CD8-positive, alpha-beta memory T cell (primary cell): ENCODE results near the gene ERI3. TPM values are rescaled to one million over a fixed set of nuclear protein-coding genes. Genes with fewer than 3 reads are reported as not detected.

Experiments
- CTCF ChIA-PET: fragments of 350-600 bp; sonication (Branson Sonifier 250); formaldehyde crosslinking; loops from one replicate; lab custom pipeline; 2021; ENCODE audit warnings: antibody characterized with exemption; lab: Charles Lee
- POLR2A ChIA-PET: fragments of 350-600 bp; sonication (Branson Sonifier 250); formaldehyde crosslinking; loops from one replicate; lab custom pipeline; 2021; ENCODE audit warnings: antibody characterized with exemption; lab: Charles Lee
- DNase-seq, 5 donors: peaks; one replicate each; pipeline versions ENCODE4 v3.0.0 to v3.0.0-alpha.2; 2020 to 2022; ENCODE audit warnings: mixed read lengths in 1 of 5
- H3K27ac ChIP-seq: one replicate; pipeline ENCODE4 v1.7.0; 2013; ENCODE audit warnings: low read depth, mild to moderate bottlenecking, low read length, moderate library complexity
- H3K27me3 ChIP-seq: 2 replicates; pipeline ENCODE4 v1.7.0; 2013; ENCODE audit warnings: low read length, mild to moderate bottlenecking; ENCODE audit not compliant: insufficient read depth, poor library complexity, severe bottlenecking
- H3K36me3 ChIP-seq: 2 replicates; pipeline ENCODE4 v1.7.0; 2013; ENCODE audit warnings: mild to moderate bottlenecking, low read length, moderate library complexity; ENCODE audit not compliant: insufficient read depth
- H3K4me1 ChIP-seq: 2 replicates; pipeline ENCODE4 v1.7.0; 2013; ENCODE audit warnings: mild to moderate bottlenecking, low read length, moderate library complexity; ENCODE audit not compliant: insufficient read depth
- H3K4me3 ChIP-seq: 2 replicates; pipeline ENCODE4 v1.7.0; 2013; ENCODE audit warnings: mild to moderate bottlenecking, low read length
- H3K9me3 ChIP-seq: 2 replicates; pipeline ENCODE4 v1.7.0; 2013; ENCODE audit warnings: mild to moderate bottlenecking, low read length
- H3K27ac Mint-ChIP-seq, 8 donors: one replicate each; pipeline ENCODE4 v1.8.0; 2020 to 2021; ENCODE audit warnings: mixed read lengths in 8 of 8, mild to moderate bottlenecking in 6 of 8, inconsistent platforms in 3 of 8, moderate library complexity in 3 of 8
- H3K27me3 Mint-ChIP-seq, 2 donors: one replicate each; pipeline ENCODE4 v1.8.0; 2020 to 2021; ENCODE audit warnings: mixed read lengths in 2 of 2, mild to moderate bottlenecking in 1 of 2, moderate library complexity in 1 of 2
- H3K36me3 Mint-ChIP-seq, 3 donors: one replicate each; pipeline ENCODE4 v1.8.0; 2020 to 2021; ENCODE audit warnings: mixed read lengths in 3 of 3, inconsistent platforms in 1 of 3, mild to moderate bottlenecking in 1 of 3
- H3K4me1 Mint-ChIP-seq, 3 donors: one replicate each; pipeline ENCODE4 v1.8.0; 2020 to 2021; ENCODE audit warnings: mixed read lengths in 3 of 3, inconsistent platforms in 1 of 3, mild to moderate bottlenecking in 1 of 3
- H3K4me3 Mint-ChIP-seq, 7 donors: one replicate each; pipeline ENCODE4 v1.8.0; 2020 to 2021; ENCODE audit warnings: mixed read lengths in 7 of 7, mild to moderate bottlenecking in 6 of 7, moderate library complexity in 4 of 7, inconsistent platforms in 2 of 7
- H3K9me3 Mint-ChIP-seq, 5 donors: one replicate each; pipeline ENCODE4 v1.8.0; 2020 to 2022; ENCODE audit warnings: mixed read lengths in 5 of 5, mild to moderate bottlenecking in 3 of 5, moderate library complexity in 2 of 5, inconsistent platforms in 1 of 5
- polyA plus RNA-seq: library from polyadenylated mRNA; unstranded; fragments of 300-500 nt; fragmentation: Illumina TruSeq; gene quantifications from one replicate; pipeline ENCODE4 v1.2.3, GENCODE V29; 2021
- total RNA-seq, 2 experiments: library from RNA; stranded (reverse); gene quantifications; one replicate each; pipeline ENCODE4 v1.2.3, GENCODE V29; 2021

Gene ERI3
- total and polyA plus RNA-seq, 3 experiments from 2014 or later: 36.1 to 59.9 (median 53.8) TPM

- CTCF ChIA-PET: no interaction called here
- Histone ChIP-seq H3K27me3 (no peaks in the 10 kb centered on the region), H3K9me3 (no peaks in the 10 kb centered on the region), H3K4me1 (peaks cover 12% of the 10 kb centered on the region), H3K4me3 (no peak overlapping the region), H3K27ac (no peak overlapping the region), H3K36me3 (no peaks in the 10 kb centered on the region)
- POLR2A ChIA-PET: no interaction called here
- Mint-ChIP-seq H3K4me1 (peaks cover 8 to 19% (median 17%) of the 10 kb centered on the region in 3 donors), H3K27ac (no peak overlapping the region), H3K27me3 (peaks cover 0 to 1% of the 10 kb centered on the region in 2 donors), H3K36me3 (peaks cover 0 to 6% (median 5%) of the 10 kb centered on the region in 3 donors), H3K9me3 (no peaks in the 10 kb centered on the region), H3K4me3 (no peak overlapping the region)
- no peak for DNase-seq
Measured at GRCh38 chr1:44271646-44272045, 83.4 kb downstream of the ERI3 start.

- Histone ChIP-seq H3K9me3 (no peaks in the 10 kb centered on the region), H3K4me3 (no peak overlapping the region), H3K4me1 (peaks cover 10% of the 10 kb centered on the region), H3K27me3 (no peaks in the 10 kb centered on the region), H3K27ac (no peak overlapping the region), H3K36me3 (no peaks in the 10 kb centered on the region)
- DNase-seq: no peak
- Mint-ChIP-seq H3K36me3 (peaks cover 0 to 6% (median 5%) of the 10 kb centered on the region in 3 donors), H3K9me3 (no peaks in the 10 kb centered on the region), H3K27ac (peak overlapping the region in 3 of 8 donors; percentile 1 to 51 (median 17)), H3K27me3 (peaks cover 0 to 1% of the 10 kb centered on the region in 2 donors), H3K4me1 (peaks cover 8 to 21% (median 17%) of the 10 kb centered on the region in 3 donors), H3K4me3 (no peak overlapping the region)
- CTCF ChIA-PET: no interaction called here
- POLR2A ChIA-PET: no interaction called here
Measured at GRCh38 chr1:44270686-44271628, 84.1 kb downstream of the ERI3 start.

DNA sequence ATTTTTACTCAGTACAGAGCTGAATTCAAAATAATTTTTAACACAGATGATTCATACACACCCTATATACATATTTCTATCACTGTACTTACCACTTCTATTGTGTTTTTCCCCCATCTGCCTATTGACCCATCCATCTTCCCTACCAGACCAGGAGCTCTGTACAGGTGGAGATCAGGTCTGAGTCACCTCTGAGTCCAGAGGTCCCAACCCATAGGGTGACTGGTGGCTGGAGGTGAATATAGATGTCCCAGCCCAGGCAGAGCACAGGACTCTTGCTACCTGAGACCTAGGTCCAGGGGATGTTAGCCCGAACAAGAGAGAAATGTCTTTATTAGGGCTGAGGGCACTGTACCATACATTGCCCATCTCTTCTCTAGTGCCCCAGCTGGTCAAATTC, 87.0 kb downstream of the ERI3 start:
- Histone ChIP-seq H3K9me3 (no peaks in the 10 kb centered on the region), H3K4me3 (no peak overlapping the region), H3K36me3 (no peaks in the 10 kb centered on the region), H3K27me3 (no peaks in the 10 kb centered on the region), H3K27ac (no peak overlapping the region), H3K4me1 (no peaks in the 10 kb centered on the region)
- no peaks in the 10 kb centered on the region for H3K9me3 Mint-ChIP-seq
- H3K27ac Mint-ChIP-seq: peak overlapping the region in 2 of 8 donors; percentile 20 to 23
- peaks cover 0 to 1% of the 10 kb centered on the region in 2 donors for H3K27me3 Mint-ChIP-seq
- H3K4me1 Mint-ChIP-seq: peaks cover 2 to 15% (median 7%) of the 10 kb centered on the region in 3 donors
- H3K4me3 Mint-ChIP-seq: no peak overlapping the region
- POLR2A ChIA-PET: no interaction called here
- CTCF ChIA-PET: no interaction called here
- peaks cover 0 to 8% (median 5%) of the 10 kb centered on the region in 3 donors for H3K36me3 Mint-ChIP-seq
- no peak for DNase-seq

DNA sequence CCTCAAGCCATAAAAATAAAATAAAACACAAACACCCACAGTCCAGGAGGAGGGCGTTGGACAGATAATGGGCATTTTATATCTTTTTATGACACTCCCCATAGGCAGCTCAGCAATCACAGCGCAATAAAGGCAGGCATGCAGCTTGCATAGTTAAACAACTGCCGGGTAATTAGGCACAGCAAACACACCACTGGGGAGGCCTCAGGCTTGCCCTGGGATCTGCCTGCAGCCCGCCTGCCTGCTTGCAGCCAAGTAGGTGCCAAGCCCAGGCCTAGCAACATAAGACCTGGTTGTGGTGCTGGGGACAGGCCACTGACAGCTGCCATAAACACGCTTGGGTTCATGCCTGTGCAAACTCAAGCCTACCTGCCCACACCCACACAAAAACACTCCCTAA, 87.6 kb downstream of the ERI3 start:
- POLR2A ChIA-PET: no interaction called here
- peaks cover 2 to 15% (median 7%) of the 10 kb centered on the region in 3 donors for H3K4me1 Mint-ChIP-seq
- Histone ChIP-seq H3K9me3 (no peaks in the 10 kb centered on the region), H3K27ac (no peak overlapping the region), H3K36me3 (no peaks in the 10 kb centered on the region), H3K4me1 (no peaks in the 10 kb centered on the region), H3K4me3 (no peak overlapping the region), H3K27me3 (no peaks in the 10 kb centered on the region)
- H3K36me3 Mint-ChIP-seq: peaks cover 0 to 12% (median 5%) of the 10 kb centered on the region in 3 donors
- H3K27ac Mint-ChIP-seq: peak overlapping the region in 1 of 8 donors; percentile 42
- H3K27me3 Mint-ChIP-seq: peaks cover 0 to 1% of the 10 kb centered on the region in 2 donors
- no peak overlapping the region for H3K4me3 Mint-ChIP-seq
- DNase-seq: no peak
- H3K9me3 Mint-ChIP-seq: no peaks in the 10 kb centered on the region
- CTCF ChIA-PET: no interaction called here

GRCh38 chr1:44266400-44267344, 88.4 kb downstream of the ERI3 start:
- no peaks in the 10 kb centered on the region for H3K9me3 Mint-ChIP-seq
- H3K36me3 Mint-ChIP-seq: peaks cover 0 to 11% (median 5%) of the 10 kb centered on the region in 3 donors
- Histone ChIP-seq H3K9me3 (no peaks in the 10 kb centered on the region), H3K4me3 (no peak overlapping the region), H3K4me1 (no peaks in the 10 kb centered on the region), H3K27ac (no peak overlapping the region), H3K27me3 (no peaks in the 10 kb centered on the region), H3K36me3 (no peaks in the 10 kb centered on the region)
- DNase-seq: no peak
- no peak overlapping the region for H3K4me3 Mint-ChIP-seq
- H3K27me3 Mint-ChIP-seq: peaks cover 0 to 1% of the 10 kb centered on the region in 2 donors
- peaks cover 2 to 15% (median 7%) of the 10 kb centered on the region in 3 donors for H3K4me1 Mint-ChIP-seq
- H3K27ac Mint-ChIP-seq: peak overlapping the region in 1 of 8 donors; percentile 42
- ChIA-PET POLR2A (no interaction called here), CTCF (interaction anchor here (1.7 kb wide), 1 partner anchor 9 kb away, joined by 4 read pairs; no protein-coding TSS in a partner anchor)

DNA sequence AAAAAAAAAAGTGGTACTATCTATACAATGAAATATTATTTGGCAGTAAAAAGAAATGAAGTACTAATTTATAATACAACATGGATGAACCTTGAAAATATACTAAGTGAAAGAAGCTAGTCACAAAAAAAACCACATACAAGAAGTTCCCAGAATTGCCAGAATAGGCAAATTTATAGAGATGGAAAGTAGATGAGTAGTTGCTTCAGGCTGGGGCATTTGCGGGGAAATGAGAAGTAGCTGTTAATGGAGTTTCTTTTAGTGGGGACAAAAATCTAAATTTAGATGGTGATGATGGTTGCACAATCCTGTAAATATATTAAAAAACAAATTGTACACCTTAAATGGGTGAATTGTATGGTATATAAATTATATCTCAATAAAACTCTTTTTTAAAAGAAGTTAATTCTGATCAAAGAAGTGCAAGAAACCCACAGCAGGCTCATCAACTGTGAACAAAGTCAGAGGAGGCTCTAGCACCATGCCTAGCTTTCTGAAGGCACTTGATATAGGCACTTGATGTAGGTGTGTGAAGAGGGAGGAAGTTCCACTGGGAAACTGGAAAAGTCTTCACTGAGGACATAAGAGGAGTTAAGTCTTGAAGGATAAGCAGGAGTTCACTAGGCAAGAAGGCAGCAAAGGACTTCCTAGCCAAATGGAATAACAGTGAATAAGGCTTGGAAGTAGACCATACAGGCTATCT, 89.2 kb downstream of the ERI3 start:
- no peaks in the 10 kb centered on the region for H3K27me3 ChIP-seq
- no peak overlapping the region for H3K27ac ChIP-seq
- H3K27ac Mint-ChIP-seq: peak overlapping the region in 1 of 8 donors; percentile 46
- no peak for DNase-seq
- H3K4me3 Mint-ChIP-seq: no peak overlapping the region
- H3K36me3 ChIP-seq: no peaks in the 10 kb centered on the region
- no peaks in the 10 kb centered on the region for H3K9me3 Mint-ChIP-seq
- H3K4me1 ChIP-seq: no peaks in the 10 kb centered on the region
- H3K4me3 ChIP-seq: no peak overlapping the region
- peaks cover 0 to 14% (median 5%) of the 10 kb centered on the region in 3 donors for H3K36me3 Mint-ChIP-seq
- H3K4me1 Mint-ChIP-seq: peaks cover 3 to 15% (median 6%) of the 10 kb centered on the region in 3 donors
- H3K27me3 Mint-ChIP-seq: peaks cover 0 to 1% of the 10 kb centered on the region in 2 donors
- no peaks in the 10 kb centered on the region for H3K9me3 ChIP-seq
- ChIA-PET CTCF (interaction anchor here (1.7 kb wide), 1 partner anchor 8 kb away, joined by 4 read pairs; no protein-coding TSS in a partner anchor), POLR2A (no interaction called here)

DNA sequence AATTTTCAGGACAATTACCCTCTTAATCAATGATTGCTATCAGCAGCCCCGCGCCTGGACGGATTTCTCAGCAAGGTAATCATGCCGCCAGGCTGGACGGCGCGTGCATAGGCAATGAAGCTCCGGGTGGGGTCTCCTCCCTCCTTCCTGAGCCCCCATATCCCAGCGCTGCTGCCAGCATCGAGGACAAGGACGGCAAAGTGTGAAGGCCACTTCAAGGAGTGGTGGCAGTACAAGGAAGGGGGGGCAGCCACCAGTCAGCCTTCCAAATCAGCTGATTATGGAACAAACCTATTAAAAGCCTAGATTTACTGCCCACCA, 90.6 kb downstream of the ERI3 start:
- Histone ChIP-seq H3K4me3 (no peak overlapping the region), H3K36me3 (no peaks in the 10 kb centered on the region), H3K27ac (no peak overlapping the region), H3K4me1 (no peaks in the 10 kb centered on the region), H3K9me3 (no peaks in the 10 kb centered on the region), H3K27me3 (no peaks in the 10 kb centered on the region)
- no peak overlapping the region for H3K27ac Mint-ChIP-seq
- H3K4me3 Mint-ChIP-seq: no peak overlapping the region
- POLR2A ChIA-PET: no interaction called here
- peaks cover 0 to 14% (median 7%) of the 10 kb centered on the region in 3 donors for H3K36me3 Mint-ChIP-seq
- peaks cover 0 to 1% of the 10 kb centered on the region in 2 donors for H3K27me3 Mint-ChIP-seq
- CTCF ChIA-PET: no interaction called here
- no peak for DNase-seq
- no peaks in the 10 kb centered on the region for H3K9me3 Mint-ChIP-seq
- peaks cover 5 to 15% (median 6%) of the 10 kb centered on the region in 3 donors for H3K4me1 Mint-ChIP-seq
